DOHH2 (cell line): Measurements from ENCODE around the gene FNDC10.

Experiments
- CTCF ChIP-seq: fragments of 200-600 bp; sonication (generic); IDR thresholded peaks from one replicate; pipeline ENCODE4 v1.5.1; 2014; ENCODE audit warnings: antibody characterized with exemption, mild to moderate bottlenecking, low read depth, low read length; ENCODE audit not compliant: poor library complexity, severe bottlenecking
- EZH2phosphoT487 ChIP-seq: fragments of 200-600 bp; sonication (generic); IDR thresholded peaks from 2 replicates; pipeline ENCODE4 v1.6.1; 2017; ENCODE audit warnings: borderline replicate concordance, mild to moderate bottlenecking, antibody characterized with exemption, low read length, moderate library complexity, mixed read lengths

GRCh38 chr1:1562556-1563195 lies 37.3 kb downstream of the FNDC10 start:
- no peak for TF ChIP-seq CTCF
- TF ChIP-seq EZH2phosphoT487 = no peak
